Measurements from ENCODE around the gene SHISA8. TPM values are rescaled to one million over a fixed set of nuclear protein-coding genes. Genes with fewer than 3 reads are reported as not detected.

SHISA8 gene
- total RNA-seq, 1 experiment from 2014 or later = 2.4 TPM

GRCh38 chr22:41919357-41920224 lies 4.7 kb upstream of the SHISA8 start (continued):
- no peak for TF ChIP-seq TEAD4 (CRISPR knock-in tag; IDR thresholded peaks at IDR 0.05)
- TF ChIP-seq CTCF (IDR thresholded peaks at IDR 0.05) = no peak
- TF ChIP-seq CREB1 (CRISPR knock-in tag; IDR thresholded peaks at IDR 0.05) = no peak
- no peak for TF ChIP-seq NFYB (CRISPR knock-in tag; conservative IDR thresholded peaks at IDR 0.05; ENCODE audit: low read depth)
- no peak for TF ChIP-seq ZNF423 (CRISPR knock-in tag; IDR thresholded peaks at IDR 0.05)
- TF ChIP-seq GABPB1 (CRISPR knock-in tag; IDR thresholded peaks at IDR 0.05) = no peak
- TF ChIP-seq ZNF263 (CRISPR knock-in tag; IDR thresholded peaks at IDR 0.05; ENCODE audit: low read depth) = no peak
- TF ChIP-seq, protein P1, sequence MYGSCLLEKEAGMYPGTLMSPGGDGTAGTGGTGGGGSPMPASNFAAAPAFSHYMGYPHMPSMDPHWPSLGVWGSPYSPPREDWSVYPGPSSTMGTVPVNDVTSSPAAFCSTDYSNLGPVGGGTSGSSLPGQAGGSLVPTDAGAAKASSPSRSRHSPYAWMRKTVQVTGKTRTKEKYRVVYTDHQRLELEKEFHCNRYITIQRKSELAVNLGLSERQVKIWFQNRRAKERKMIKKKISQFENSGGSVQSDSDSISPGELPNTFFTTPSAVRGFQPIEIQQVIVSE (CRISPR knock-in tag; IDR thresholded peaks at IDR 0.05; ENCODE audit: borderline replicate concordance) = no peak
- TF ChIP-seq HMGA2 (CRISPR knock-in tag; IDR thresholded peaks at IDR 0.05) = no peak
- TF ChIP-seq, protein P2, sequence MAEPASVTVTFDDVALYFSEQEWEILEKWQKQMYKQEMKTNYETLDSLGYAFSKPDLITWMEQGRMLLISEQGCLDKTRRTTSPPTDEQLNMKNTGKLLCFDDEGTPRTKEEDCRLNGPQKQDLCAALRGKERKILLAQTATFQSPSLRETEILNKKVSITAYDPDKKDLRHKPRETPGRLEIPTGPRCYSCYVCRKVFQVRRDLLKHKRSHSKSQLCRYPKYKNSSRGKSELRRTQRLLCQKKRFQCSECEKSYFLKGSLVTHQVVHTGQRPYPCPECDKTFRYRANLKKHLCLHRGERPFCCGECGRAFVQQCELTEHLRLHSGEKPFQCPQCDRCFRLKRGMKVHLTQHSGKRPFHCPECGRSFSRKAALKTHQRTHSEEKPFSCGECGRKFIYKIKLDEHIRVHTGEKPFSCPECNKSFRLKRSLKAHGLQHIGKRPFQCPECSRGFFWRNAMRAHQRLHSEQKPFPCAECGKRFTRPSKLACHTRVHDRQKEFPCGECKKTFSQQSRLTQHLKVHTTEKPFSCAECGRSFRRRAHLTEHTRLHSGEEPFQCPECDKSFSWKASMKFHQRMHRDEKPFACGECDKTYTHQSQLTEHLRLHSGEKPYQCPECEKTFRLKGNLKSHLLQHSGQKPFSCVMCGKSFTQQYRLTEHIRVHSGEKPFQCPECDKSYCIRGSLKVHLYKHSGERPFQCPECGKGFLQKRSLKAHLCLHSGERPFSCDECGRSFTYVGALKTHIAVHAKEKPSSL (CRISPR knock-in tag; conservative IDR thresholded peaks at IDR 0.05) = no peak
- TF ChIP-seq ZNF416 (CRISPR knock-in tag; IDR thresholded peaks at IDR 0.05) = no peak
- no peak for TF ChIP-seq HMGXB4 (CRISPR knock-in tag; IDR thresholded peaks at IDR 0.05)
- TF ChIP-seq ZBTB21 (CRISPR knock-in tag; IDR thresholded peaks at IDR 0.05; ENCODE audit: borderline replicate concordance) = no peak
- no peak for TF ChIP-seq NFATC4 (CRISPR knock-in tag; IDR thresholded peaks at IDR 0.05)
- TF ChIP-seq, protein P3, sequence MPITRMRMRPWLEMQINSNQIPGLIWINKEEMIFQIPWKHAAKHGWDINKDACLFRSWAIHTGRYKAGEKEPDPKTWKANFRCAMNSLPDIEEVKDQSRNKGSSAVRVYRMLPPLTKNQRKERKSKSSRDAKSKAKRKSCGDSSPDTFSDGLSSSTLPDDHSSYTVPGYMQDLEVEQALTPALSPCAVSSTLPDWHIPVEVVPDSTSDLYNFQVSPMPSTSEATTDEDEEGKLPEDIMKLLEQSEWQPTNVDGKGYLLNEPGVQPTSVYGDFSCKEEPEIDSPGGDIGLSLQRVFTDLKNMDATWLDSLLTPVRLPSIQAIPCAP (CRISPR knock-in tag; IDR thresholded peaks at IDR 0.05) = no peak
- TF ChIP-seq, protein P4, sequence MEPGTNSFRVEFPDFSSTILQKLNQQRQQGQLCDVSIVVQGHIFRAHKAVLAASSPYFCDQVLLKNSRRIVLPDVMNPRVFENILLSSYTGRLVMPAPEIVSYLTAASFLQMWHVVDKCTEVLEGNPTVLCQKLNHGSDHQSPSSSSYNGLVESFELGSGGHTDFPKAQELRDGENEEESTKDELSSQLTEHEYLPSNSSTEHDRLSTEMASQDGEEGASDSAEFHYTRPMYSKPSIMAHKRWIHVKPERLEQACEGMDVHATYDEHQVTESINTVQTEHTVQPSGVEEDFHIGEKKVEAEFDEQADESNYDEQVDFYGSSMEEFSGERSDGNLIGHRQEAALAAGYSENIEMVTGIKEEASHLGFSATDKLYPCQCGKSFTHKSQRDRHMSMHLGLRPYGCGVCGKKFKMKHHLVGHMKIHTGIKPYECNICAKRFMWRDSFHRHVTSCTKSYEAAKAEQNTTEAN (CRISPR knock-in tag; IDR thresholded peaks at IDR 0.05) = no peak

Data from WTC11 (cell line).